Measurements from ENCODE around the gene MRPS6. TPM values are rescaled to one million over a fixed set of nuclear protein-coding genes. Genes with fewer than 3 reads are reported as not detected.

The MRPS6 gene
- total and polyA plus RNA-seq, 10 donors, result 18.7 to 74.9 (median 37.7) TPM

- Histone ChIP-seq H3K4me3 (peak overlapping the region in 2 of 8 donors; percentile 1 to 30), H3K36me3 (no peaks in the 10 kb centered on the region), H3K27me3 (replicated peaks in 1 of 7) (no peaks in the 10 kb centered on the region), H3K9me3 (peaks cover 0 to 11% (median 0%) of the 10 kb centered on the region in 8 donors), H3K27ac (peak overlapping the region in 5 of 8 donors; percentile 38 to 66 (median 51)), H3K4me1 (peaks cover 0 to 5% (median 0%) of the 10 kb centered on the region in 6 donors)
- intact Hi-C loops (cut with DNase I; ENCODE audit: low total_unique reads), result no loop called here
- DNase-seq, result no peak
- WGBS, 5 donors, result 60 to 90% (median 80%) methylated on average over 10 of the region's 10 CpGs
- no peak for TF ChIP-seq POLR2A (IDR thresholded peaks at IDR 0.05)
- no peak for TF ChIP-seq CTCF (IDR thresholded peaks at IDR 0.05 in 8 of 11, conservative IDR thresholded peaks at IDR 0.05 in 3 of 11)
- no peak for TF ChIP-seq POLR2AphosphoS5 (IDR thresholded peaks at IDR 0.05)
These were observed 107.5 kb downstream of the MRPS6 start for GRCh38 chr21:34180826-34181359.

- intact Hi-C loops (cut with DNase I; ENCODE audit: low total_unique reads), result no loop called here
- H3K9me3 ChIP-seq, result peaks cover 0 to 4% (median 0%) of the 10 kb centered on the region in 8 donors
- DNase-seq, result no peak
- no peak overlapping the region for H3K4me3 ChIP-seq
- 70 to 85% (median 80%) methylated on average over 8 of the region's 8 CpGs for WGBS, 5 donors
- no peaks in the 10 kb centered on the region for H3K27me3 ChIP-seq (replicated peaks in 1 of 7)
- peaks cover 0 to 5% (median 0%) of the 10 kb centered on the region in 6 donors for H3K4me1 ChIP-seq
- no peaks in the 10 kb centered on the region for H3K36me3 ChIP-seq
- no peak for TF ChIP-seq CTCF (IDR thresholded peaks at IDR 0.05 in 8 of 11, conservative IDR thresholded peaks at IDR 0.05 in 3 of 11)
- no peak for TF ChIP-seq POLR2AphosphoS5 (IDR thresholded peaks at IDR 0.05)
- TF ChIP-seq POLR2A (IDR thresholded peaks at IDR 0.05), result no peak
- peak overlapping the region in 4 of 8 donors; percentile 38 to 66 (median 54) for H3K27ac ChIP-seq
These were observed 108.2 kb downstream of the MRPS6 start for GRCh38 chr21:34181431-34182039.

GRCh38 chr21:34182436-34182835 is 109.1 kb downstream of the MRPS6 start:
- 89 to 98% (median 92%) methylated on average over 3 of the region's 3 CpGs for WGBS, 5 donors
- TF ChIP-seq CTCF (IDR thresholded peaks at IDR 0.05 in 8 of 11, conservative IDR thresholded peaks at IDR 0.05 in 3 of 11), result no peak
- TF ChIP-seq POLR2AphosphoS5 (IDR thresholded peaks at IDR 0.05), result no peak
- no peak for TF ChIP-seq POLR2A (IDR thresholded peaks at IDR 0.05)
- Histone ChIP-seq H3K27me3 (replicated peaks in 1 of 7) (no peaks in the 10 kb centered on the region), H3K27ac (no peak overlapping the region), H3K4me1 (peaks cover 0 to 5% (median 0%) of the 10 kb centered on the region in 6 donors), H3K9me3 (peaks cover 0 to 3% (median 0%) of the 10 kb centered on the region in 8 donors), H3K4me3 (no peak overlapping the region), H3K36me3 (no peaks in the 10 kb centered on the region)
- intact Hi-C loops (cut with DNase I; ENCODE audit: low total_unique reads), result no loop called here
- DNase-seq, result no peak

GRCh38 chr21:34183331-34183928 is 110.1 kb downstream of the MRPS6 start:
- H3K36me3 ChIP-seq, result no peaks in the 10 kb centered on the region
- intact Hi-C loops (cut with DNase I; ENCODE audit: low total_unique reads), result no loop called here
- TF ChIP-seq CTCF (IDR thresholded peaks at IDR 0.05 in 8 of 11, conservative IDR thresholded peaks at IDR 0.05 in 3 of 11), result no peak
- no peak for TF ChIP-seq POLR2AphosphoS5 (IDR thresholded peaks at IDR 0.05)
- no peak for TF ChIP-seq POLR2A (IDR thresholded peaks at IDR 0.05)
- H3K4me3 ChIP-seq, result no peak overlapping the region
- no peak for DNase-seq
- H3K27me3 ChIP-seq (replicated peaks in 1 of 7), result no peaks in the 10 kb centered on the region
- peaks cover 0 to 5% (median 0%) of the 10 kb centered on the region in 6 donors for H3K4me1 ChIP-seq
- H3K9me3 ChIP-seq, result peaks cover 0 to 6% (median 0%) of the 10 kb centered on the region in 8 donors
- WGBS, 5 donors, result 66 to 96% (median 82%) methylated on average over 4 to 5 of the region's 5 CpGs
- H3K27ac ChIP-seq, result no peak overlapping the region

Measured in spleen (tissue), 11 donors.